Gastrocnemius medialis (tissue), 4 donors: ENCODE measurements around the gene SUV39H2.
"Not testable (repeated sequence)": the region's sequence is repeated elsewhere in the genome, so short reads cannot be mapped to it uniquely, and the experiment has no call there.

Experiments used
- POLR2A ChIP-seq, 2 donors: fragments of 450-650 bp; IDR thresholded peaks; one replicate each; pipeline ENCODE4 v1.6.1; 2017; ENCODE audit warnings: antibody characterized with exemption in 2 of 2, mild to moderate bottlenecking in 2 of 2, moderate library complexity in 2 of 2
- TF ChIP-seq, protein P1 (sequence below), 5 experiments: fragments of 450-650 bp in 3 of 5; fragments of 200-600 bp in 2 of 5; sonication (generic) in 2 of 5; IDR thresholded peaks in 4 of 5; conservative IDR thresholded peaks in 1 of 5; 1 replicate in 4 of 5; 2 replicates in 1 of 5; pipeline ENCODE4 v1.5.1; 2016 to 2019; ENCODE audit warnings: antibody characterized with exemption in 5 of 5, mild to moderate bottlenecking in 3 of 5, moderate library complexity in 3 of 5

DNA sequence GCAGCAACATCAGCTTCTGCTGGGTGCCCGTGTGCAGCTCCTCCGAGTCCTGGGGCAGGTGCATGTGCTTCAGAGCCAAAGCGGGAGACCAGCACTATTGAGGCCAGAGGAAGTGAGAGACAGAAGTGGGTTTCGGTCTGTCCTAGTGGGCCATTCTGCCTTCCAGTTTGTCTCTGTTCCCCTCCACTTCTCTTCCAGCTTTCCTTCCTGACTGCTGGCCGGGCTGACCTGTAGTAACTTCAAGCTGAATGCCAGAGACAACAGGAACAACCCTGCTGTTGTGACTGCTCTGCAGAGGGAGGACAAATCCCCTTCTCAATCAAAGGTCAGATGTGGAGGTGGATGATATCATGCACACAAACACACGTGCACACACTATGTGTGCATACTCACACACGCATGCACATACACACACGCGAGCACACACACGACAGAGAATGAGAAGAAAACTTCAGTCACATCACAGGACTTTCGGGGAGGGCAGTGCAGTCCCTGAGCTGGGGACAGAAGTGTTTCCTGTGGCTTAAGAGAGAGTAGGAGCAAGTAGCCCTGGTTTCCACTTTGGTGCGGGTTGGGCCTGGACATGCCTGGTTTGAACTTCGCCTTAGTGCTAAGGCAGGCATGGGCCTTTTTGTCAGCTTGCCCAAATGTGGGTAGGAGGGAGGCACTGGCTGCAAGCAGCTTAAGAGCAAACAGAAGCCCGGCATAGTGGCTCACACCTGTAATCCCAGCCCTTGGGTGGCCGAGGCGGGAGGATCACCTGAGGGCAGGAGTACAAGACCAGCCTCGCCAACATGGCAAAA is 63.7 kb downstream of the SUV39H2 start:
- not testable (repeated sequence) for TF ChIP-seq POLR2A (IDR thresholded peaks at IDR 0.05)
- TF ChIP-seq, protein P1, sequence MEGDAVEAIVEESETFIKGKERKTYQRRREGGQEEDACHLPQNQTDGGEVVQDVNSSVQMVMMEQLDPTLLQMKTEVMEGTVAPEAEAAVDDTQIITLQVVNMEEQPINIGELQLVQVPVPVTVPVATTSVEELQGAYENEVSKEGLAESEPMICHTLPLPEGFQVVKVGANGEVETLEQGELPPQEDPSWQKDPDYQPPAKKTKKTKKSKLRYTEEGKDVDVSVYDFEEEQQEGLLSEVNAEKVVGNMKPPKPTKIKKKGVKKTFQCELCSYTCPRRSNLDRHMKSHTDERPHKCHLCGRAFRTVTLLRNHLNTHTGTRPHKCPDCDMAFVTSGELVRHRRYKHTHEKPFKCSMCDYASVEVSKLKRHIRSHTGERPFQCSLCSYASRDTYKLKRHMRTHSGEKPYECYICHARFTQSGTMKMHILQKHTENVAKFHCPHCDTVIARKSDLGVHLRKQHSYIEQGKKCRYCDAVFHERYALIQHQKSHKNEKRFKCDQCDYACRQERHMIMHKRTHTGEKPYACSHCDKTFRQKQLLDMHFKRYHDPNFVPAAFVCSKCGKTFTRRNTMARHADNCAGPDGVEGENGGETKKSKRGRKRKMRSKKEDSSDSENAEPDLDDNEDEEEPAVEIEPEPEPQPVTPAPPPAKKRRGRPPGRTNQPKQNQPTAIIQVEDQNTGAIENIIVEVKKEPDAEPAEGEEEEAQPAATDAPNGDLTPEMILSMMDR (IDR thresholded peaks at IDR 0.05 in 4 of 5, conservative IDR thresholded peaks at IDR 0.05 in 1 of 5): not testable (repeated sequence)
